Epithelial cell of prostate (primary cell): ENCODE measurements around the gene BPIFA2.
"Not testable (repeated sequence)": the region's sequence is repeated elsewhere in the genome, so short reads cannot be mapped to it uniquely, and the experiment has no call there.

Source experiments
- DNase-seq: peaks from one replicate; pipeline ENCODE4 v3.0.0-alpha.2; 2011; ENCODE audit warnings: low read depth, low spot score
- H3K27ac ChIP-seq: fragments of 450-650 bp; 2 replicates; pipeline ENCODE4 v1.5.1; 2017; ENCODE audit warnings: mild to moderate bottlenecking

The BPIFA2 gene

DNA sequence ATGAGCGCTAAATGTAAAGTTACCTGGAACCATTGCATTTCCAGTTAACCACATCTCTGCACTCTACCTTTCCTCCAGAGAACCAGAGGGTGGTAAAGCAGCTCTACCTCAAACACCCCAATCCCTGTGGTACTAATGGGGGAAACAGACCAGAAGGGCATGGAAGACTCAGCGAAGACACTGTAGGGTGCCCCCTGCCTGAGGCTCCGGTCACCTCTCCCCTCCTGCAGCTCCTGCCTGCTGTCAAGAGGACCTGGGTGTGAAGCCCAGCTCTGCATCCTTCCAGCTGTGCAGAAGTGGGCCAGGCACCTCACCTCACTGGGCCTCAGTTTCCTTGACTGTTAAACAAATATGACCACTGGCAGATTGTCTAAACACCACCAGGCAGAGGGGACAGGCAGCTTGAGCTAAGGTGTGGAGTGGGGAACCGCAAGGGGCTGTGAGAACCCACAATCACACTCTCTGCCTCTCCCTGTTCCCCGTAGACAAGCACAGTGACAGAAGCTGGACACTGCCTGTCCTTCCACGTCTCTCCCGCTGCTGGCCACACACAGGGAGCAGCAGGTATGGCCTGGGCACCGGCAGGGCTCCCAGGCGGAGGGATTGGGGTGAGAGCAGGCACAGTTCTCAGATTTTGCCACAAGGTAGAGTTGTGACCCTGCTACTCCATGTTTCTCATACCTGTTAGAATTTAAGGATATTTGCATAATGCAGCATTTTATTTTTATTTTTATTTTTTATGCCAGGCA, 9.1 kb upstream of the BPIFA2 start:
- H3K27ac ChIP-seq, result no peak overlapping the region
- no peak for DNase-seq

DNA sequence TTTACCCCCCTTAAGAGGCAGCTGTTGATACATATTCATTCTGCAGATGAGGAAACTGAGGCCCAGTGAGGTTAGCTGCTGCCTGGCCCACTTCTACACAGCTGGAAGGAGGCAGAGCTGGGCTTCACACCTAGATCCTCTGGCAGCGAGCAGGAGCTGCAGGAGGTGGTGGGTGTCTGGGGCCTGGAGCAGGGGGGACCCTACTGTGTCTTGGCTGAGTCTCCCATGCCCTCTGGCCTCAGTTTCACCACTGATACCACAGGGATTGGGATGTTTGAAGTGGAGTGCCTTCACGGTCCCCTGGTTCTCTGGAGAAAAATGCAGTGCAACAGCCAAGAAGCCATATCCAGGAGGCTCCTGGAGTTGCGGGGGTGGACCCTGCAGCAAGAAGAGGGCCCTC, 8.2 kb upstream of the BPIFA2 start:
- no peak overlapping the region for H3K27ac ChIP-seq
- DNase-seq, result no peak

DNA sequence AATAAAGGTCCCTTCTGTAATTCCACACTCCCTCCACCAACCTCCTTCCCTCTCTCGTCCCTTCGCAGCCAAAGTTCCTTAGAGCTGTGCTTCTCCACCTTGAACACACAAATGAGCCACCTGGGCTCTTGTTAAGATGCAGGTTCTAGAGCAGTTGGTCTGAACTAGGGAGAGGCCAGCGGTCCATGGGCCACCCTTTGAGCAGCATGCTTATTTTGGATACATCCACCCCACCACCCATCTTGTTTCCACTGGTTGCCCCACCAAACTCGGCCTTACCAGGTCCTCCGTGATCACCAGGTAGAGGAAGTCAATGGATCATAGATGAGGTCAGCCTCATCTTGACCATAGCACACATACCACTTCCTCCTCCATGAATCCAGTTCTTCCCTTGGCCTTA, 7.3 kb upstream of the BPIFA2 start:
- H3K27ac ChIP-seq, result no peak overlapping the region
- DNase-seq, result no peak

DNA sequence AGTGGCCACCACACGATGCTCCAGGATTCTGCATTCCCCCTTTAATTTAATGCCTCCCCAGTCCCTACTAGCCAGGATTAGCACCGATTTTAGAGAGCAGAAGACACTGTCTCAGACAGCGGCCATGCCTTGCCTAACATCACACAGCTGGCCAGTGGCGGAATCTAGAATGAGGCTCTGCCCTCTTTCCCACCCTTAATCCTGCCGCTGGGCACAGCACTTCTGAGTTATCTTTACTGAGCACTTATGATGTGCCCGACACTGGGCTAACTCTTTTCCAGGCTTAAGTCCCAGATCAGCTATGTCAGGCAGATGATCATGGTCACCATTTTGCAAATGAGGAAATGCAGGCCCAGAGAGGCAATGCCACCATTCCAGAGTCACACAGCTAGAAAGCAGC, 5.6 kb upstream of the BPIFA2 start:
- no peak for DNase-seq
- H3K27ac ChIP-seq, result no peak overlapping the region

DNA sequence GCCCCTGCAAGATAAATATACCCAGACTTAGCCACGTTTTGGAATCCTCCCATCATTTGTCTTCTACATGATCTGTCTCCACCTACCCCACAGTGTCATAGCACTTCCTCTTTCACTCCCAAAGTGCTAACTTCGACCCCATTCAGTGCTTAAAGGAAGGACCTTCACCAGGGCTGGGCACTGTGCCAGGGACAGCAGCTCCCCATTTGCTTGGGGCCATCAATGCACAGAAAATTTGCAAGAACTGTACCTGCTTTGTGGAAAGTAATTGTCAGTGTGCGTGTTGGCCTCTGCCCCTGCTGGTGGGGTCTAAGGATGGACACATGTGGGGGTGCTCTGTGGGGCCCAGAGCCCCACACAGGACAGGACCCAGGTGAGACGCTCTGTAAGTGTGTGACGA, 5.2 kb upstream of the BPIFA2 start:
- no peak for DNase-seq
- H3K27ac ChIP-seq, result no peak overlapping the region

DNA sequence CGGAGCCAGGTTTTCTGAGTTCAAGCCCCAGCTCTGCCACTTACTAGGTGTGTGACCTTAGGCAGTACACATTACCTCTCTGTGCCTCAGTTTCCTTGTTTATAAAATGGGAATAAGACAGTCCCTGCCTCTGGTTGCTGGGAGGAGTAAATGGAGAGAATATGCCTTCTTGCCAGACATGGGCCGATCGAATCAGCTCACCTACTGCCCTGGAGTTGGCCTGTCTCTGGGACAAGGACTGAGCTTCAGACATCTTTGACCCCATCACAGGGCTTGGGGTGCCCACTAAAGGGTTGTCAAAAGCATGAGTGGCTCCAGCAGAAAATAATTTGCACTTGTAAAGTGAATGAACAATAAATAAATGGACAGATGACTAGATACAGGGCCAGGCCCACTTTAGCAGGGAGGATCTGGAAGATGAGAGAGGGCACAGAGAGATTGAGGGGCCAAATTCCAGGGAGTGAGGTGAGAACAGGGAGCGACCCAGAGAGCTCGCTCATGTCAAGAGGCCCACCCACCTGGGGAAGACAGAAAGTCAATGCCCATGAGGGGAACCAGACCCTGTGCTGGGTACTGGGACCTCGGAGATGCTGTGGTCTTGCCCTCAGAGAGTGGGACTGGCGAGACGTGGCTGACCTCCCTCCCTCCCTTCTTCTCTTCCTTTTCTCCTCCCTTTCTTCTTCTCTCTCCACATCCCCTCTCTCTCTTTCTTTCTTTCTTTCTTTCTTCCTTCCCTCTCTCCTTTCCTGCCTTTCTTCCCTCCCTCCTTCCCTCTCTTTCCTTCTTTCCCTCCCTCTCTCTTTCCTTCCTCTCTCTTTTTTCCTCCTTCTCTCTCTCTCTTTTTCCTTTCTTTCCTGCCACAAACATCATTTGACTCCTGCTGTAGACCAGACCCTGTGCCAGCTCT, 3.9 kb upstream of the BPIFA2 start:
- no peak overlapping the region for H3K27ac ChIP-seq
- DNase-seq, result no peak

DNA sequence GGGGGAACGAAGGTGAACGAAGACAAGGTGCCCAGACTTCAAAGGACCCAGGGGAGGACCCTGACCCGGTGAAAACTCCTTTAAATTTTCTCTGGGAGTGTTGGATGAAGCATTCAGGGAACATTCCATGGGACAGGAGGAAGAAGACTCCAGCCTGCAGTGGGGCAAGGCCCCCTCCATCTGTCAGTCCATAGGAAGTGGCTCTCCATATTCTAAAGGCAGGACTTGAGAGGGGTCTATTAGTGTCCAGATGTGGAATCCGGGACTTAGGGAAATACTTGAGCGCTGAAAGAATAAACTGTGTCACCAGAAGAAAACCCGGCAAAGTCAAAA, 3.2 kb upstream of the BPIFA2 start:
- no peak overlapping the region for H3K27ac ChIP-seq
- no peak for DNase-seq

DNA sequence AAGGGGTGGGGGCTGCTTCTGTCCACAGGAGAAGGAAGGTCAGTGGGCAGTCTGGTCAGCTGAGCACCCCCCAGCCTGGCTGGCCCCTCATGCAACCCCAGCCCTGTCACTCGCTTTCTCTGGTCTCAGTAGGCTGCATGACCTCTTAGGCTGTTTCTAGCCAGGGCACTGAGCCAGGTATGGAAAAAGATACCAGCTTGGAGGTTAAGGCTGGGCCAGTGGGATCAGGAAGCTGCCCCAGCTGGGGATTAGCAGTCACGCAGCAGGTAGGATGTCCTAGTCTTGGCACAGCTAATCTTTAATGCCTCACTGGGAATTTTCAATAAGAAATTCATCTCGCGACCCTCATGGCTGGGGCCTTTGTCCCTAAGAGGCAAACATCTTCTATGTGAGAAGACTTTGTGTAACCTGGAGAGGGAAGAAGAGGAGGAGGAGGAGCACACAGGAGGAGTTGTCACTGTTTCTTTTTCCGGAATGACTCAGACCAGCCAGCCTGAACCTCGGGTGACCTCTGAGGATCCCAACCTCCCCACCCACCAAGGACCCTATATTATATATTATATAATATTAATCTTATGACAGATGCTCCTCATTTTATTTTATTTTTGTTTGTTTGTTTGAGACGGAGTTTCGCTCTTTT, 2.4 kb upstream of the BPIFA2 start:
- no peak for DNase-seq
- no peak overlapping the region for H3K27ac ChIP-seq

DNA sequence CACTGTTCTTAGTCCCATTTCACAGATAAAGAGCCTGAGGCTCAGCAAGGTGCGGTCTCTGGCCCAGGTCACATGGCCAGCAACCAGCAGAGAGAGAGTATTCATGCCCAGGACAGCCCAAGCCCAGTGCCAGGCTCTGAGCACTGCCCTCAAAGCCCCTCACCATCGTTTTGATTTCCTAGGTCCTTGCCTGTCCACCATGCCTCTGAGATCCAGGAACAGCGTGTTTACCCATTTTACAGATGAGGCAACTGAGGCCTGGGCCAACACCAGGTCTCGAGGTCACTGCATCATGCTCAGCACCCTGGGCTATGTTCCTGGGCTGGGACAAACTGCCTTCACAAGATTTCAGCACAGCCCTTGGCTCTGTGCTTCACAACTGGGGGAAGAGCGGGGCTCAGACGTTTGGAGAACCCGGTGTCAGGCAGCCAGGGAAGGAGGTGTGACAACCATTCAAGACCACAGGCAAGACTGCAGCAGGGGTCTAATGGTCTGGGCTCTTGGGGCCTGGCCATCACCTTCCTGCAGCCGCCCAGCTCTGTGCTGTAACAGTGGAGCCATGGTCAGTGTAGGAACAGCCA, 1.3 kb upstream of the BPIFA2 start:
- DNase-seq, result no peak
- H3K27ac ChIP-seq, result no peak overlapping the region

DNA sequence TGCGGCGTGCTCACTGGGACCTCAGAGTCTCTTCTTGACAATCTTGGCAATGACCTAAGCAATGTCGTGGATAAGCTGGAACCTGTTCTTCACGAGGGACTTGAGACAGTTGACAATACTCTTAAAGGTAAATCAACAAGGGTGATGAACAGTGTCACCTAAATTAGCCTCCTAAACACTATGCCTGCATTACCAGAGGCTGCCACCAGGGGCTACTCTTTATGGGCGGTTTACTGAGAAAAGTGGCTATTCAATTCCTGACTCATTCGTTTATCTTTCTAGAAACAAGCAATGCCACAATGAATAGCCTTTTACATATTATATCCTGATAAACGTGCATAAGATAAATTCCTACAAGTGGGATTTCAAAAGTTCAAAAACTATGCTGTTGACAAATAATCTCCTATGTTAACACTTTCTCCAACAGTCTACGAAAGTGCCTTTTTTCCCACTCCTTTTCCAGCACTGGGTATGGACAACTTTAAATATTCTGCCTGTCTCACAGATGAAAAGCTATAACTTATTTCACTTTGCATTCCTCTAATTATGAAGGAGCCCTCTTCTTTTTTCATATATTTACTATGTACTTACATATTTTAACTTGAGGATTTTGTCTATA, 1.3 kb downstream of the BPIFA2 start:
- H3K27ac ChIP-seq, result no peak overlapping the region
- no peak for DNase-seq

DNA sequence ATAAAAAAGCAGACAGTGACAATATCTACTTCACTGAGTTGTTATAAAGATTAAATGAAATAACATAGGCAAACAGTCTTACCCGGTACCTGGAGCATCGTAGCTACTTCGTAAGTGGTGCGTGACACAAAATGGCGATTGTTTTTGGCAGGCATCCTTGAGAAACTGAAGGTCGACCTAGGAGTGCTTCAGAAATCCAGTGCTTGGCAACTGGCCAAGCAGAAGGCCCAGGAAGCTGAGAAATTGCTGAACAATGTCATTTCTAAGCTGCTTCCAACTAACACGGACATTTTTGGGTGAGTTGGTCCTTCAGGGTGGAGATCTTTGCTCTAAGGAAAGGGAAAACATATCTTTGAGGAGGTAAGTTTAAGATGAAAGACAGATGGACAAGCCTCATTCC, 4.8 kb downstream of the BPIFA2 start:
- no peak for DNase-seq
- no peak overlapping the region for H3K27ac ChIP-seq

DNA sequence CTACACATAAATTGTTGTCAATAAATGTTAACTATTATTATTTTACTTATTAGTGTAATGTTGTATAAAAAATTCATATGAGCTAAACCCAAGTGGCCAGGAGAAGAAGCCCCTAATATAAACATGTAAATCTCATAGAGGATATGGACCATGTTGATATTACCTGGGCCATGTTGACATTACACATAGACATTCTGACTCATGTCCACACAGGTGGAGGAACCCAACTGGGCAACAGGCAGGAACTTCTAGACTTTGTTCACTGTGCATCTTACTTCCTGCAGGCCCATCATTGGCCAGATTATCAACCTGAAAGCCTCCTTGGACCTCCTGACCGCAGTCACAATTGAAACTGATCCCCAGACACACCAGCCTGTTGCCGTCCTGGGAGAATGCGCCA, 7.2 kb downstream of the BPIFA2 start:
- DNase-seq, result no peak
- H3K27ac ChIP-seq, result no peak overlapping the region

DNA sequence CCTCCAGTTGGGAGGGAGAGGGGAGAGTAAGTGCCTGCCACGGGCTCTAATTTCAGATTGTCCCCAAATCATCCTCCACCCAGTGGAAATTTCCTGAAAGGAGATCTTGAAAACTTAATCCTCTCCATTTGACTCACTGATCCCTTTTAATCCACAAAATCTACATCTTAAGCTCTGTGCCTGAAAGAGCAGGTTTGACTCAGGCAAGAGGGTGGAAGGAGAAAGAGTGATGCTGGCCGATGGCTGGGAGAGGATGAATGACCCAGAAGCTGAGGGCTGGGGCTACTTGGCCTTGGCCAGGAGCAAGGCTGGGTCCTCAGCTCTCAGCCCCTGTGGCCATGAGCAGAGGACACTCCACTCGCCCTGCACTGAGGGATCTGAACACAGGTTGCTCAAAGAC, 8.1 kb downstream of the BPIFA2 start:
- no peak for DNase-seq
- H3K27ac ChIP-seq, result no peak overlapping the region

DNA sequence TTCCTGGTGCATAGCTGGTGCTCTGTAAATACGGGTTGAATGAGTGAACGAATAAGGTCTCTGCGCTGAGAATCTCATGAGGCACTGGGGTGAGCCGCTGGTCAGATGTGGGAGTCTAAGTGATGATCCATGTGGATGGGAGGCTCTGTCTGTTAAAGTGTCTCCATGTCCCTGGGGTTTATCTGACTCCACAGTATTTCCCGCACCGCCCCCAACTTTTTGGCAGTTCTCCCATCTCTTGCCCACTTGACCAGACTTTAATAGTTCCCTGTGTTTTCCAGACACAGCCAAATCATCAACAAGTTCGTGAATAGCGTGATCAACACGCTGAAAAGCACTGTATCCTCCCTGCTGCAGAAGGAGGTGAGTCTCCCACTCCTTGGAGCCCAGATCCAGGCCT, 9.9 kb downstream of the BPIFA2 start:
- H3K27ac ChIP-seq, result no peak overlapping the region
- DNase-seq, result no peak

DNA sequence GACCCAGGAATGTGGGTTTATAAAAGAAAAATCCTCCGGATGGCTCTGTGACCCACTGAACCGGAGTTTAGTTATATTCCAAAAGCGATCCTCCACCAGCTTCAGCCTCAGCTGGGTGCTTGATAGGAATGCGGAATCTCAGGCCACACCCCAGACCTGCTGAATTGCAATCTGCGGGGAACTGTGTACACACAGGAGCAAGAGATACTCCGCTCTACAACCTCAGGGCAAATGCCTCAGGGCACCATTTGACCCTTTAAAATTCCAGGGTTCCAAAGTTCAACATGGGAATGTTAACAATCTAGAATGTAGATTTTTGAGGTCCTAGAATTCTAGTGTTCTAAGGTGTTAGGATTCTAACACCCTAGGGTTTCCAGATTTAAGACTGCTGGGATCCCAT, 10.8 kb downstream of the BPIFA2 start:
- DNase-seq, result no peak
- H3K27ac ChIP-seq, result no peak overlapping the region

DNA sequence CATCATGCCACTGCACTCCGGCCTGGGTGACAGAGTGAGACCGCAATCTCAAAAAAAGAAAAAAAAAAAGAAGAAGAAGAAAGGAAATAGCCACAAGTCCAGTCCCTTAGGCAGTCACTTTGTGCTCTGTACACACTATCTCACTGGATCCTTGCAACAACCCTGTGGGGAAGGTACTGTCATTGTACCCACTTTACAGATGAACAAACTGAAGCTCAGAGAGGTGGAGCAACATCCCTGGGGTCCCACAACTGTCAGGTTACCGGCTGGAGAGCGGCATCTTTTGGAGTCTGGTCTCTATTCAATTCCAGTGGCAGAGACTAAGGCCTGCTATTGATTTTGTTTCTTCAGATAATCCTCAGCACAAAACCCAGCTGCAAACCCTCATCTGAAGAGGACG, 12.2 kb downstream of the BPIFA2 start:
- H3K27ac ChIP-seq, result no peak overlapping the region
- no peak for DNase-seq

DNA sequence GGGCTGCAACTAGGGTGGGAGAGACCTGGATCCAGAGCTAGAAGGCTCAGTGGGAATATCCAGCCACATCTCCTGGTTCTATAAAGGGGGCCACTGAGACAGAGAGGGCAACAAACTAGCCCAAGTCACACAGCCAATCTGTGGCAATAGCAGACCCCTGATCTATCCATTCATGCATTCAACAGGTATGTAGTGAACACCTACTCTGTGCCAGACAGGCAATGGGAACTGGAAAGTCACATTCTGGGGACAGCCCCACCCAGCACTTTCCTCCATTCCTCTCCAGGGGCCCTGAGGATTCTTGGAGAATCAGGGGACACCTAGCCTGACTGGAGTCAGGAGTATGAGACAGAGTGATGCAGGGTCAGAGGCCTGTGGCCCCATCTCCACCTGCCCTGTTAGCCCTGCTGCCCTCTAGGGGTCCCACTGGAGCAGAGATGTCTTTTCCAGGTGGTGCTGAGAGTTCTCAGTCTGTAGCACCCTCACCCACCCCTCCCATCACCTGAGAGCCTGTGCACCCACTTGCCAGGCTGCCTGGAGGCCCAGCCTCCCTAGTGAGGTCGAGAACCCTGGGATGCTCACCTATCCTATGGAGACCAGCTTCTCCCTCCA, 13.6 kb downstream of the BPIFA2 start:
- DNase-seq, result no peak
- no peak overlapping the region for H3K27ac ChIP-seq

DNA sequence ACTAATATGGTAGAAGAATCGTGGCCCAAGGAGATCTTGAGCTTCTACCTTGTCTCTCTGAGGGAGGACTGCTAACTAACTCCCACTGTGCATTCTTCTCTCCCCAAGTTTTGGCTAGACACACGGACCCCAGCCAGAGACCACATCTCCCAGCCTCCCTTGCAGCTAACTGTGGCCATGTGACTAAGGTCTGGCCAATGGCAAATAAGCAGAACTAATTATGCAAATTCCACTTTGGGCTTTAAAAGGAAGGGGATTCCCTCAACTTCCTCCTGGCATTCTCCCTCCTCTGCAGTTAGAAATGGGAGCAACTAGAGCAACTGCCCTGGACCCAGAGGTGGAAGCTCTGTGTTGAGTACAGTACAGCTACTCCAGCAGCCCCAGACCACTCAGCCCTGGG, 15.4 kb downstream of the BPIFA2 start:
- DNase-seq, result no peak
- H3K27ac ChIP-seq, result no peak overlapping the region

DNA sequence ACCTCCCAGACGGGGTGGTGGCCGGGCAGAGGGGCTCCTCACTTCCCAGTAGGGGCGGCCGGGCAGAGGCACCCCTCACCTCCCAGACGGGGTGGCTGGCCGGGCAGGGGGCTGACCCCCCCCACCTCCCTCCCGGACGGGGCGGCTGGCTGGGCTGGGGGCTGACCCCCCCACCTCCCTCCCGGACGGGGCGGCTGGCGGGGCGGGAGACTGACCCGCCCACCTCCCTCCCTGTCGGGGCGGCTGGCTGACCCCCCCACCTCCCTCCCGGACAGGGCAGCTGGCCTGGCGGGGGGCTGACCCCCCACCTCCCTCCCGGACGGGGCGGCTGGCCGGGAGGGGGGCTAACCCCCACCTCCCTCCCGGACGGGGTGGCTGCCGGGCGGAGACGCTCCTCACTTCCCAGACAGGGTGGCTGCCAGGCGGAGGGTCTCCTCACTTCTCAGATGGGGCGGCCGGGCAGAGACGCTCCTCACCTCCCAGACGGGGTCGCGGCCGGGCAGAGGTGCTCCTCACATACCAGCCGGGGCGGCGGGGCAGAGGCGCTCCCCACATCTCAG, 17.2 kb downstream of the BPIFA2 start:
- not testable (repeated sequence) for H3K27ac ChIP-seq, DNase-seq

DNA sequence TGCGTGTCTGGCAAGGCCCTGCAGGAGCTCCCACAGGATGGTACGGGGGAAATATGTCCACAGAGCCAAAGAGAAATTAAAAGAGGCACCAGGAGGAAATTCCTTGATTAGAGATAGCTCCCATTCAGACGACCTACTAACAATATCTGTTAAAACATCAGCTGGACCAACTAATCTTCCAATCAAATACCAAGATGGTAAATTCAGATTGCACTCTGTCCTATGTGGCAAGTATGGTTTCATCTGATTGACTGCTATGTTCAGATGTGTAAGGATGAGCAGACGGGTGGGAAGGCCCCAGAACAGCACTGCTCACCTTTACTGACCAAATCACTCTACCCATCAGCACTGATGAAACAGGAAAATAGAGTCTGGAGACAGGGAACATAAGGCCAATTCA, 19.5 kb downstream of the BPIFA2 start:
- DNase-seq, result no peak
- H3K27ac ChIP-seq, result no peak overlapping the region
